HepG2 (cell line): Measurements from ENCODE around the gene ISLR. TPM values are rescaled to one million over a fixed set of nuclear protein-coding genes. Genes with fewer than 3 reads are reported as not detected.

ENCODE experiments used
- ATAC-seq: fragments of 200-7000 bp; cut with Tn5 transposase; 3 replicates; pipeline ENCODE4 v1.9.1; 2020; ENCODE audit warnings: mild to moderate bottlenecking, moderate library complexity
- BruUV-seq: library from RNA; stranded (reverse); fragments of 400-500 nt; replicated peaks from 2 replicates; lab custom pipeline; 2021; lab: Mats Ljungman, UMichigan
- CTCF ChIA-PET: fragments of 300-600 bp; formaldehyde crosslinking; extraction: SDS; loops from one replicate; lab custom pipeline; 2021; ENCODE audit warnings: low total read pairs, inconsistent platforms, low intra/inter-chr PET ratio; lab: Yijun Ruan, JAX
- POLR2A ChIA-PET: fragments of 350-600 bp; sonication (Branson Sonifier 250); formaldehyde crosslinking; loops from one replicate; lab custom pipeline; 2020; ENCODE audit warnings: antibody characterized with exemption, inconsistent platforms; lab: Yijun Ruan, JAX
- DNase-seq: peaks from one replicate; pipeline ENCODE4 v3.0.0-alpha.2; 2015; ENCODE audit warnings: low spot score
- FAIRE-seq: peaks from 3 replicates; lab custom pipeline; 2011; peaks lifted over from hg19 to GRCh38; lab: Jason Lieb, UNC
- H2AFZ ChIP-seq: one replicate; pipeline ENCODE4 v1.6.1; 2011; ENCODE audit warnings: low read length, inconsistent platforms
- H3K27ac ChIP-seq: fragments of 300-600 bp; 3 replicates; pipeline ENCODE4 v1.8.0; 2011; ENCODE audit warnings: mixed run types, mild to moderate bottlenecking, mixed read lengths, low read length, inconsistent platforms; ENCODE audit not compliant: insufficient read depth; ENCODE audit errors: extremely low read length
- H3K27me3 ChIP-seq, 2 experiments: fragments of 200-600 bp in 1 of 2; 2 replicates in 1 of 2; 3 replicates in 1 of 2; pipeline versions ENCODE4 v1.6.0 to v1.8.0; 2011; ENCODE audit warnings: low read length in 2 of 2, mild to moderate bottlenecking in 2 of 2, moderate library complexity in 2 of 2, inconsistent platforms in 1 of 2; ENCODE audit not compliant: insufficient read depth in 2 of 2, control insufficient read depth in 1 of 2
- H3K36me3 ChIP-seq, 2 experiments: fragments of 200-600 bp in 1 of 2; replicated peaks in 1 of 2; 2 replicates in 1 of 2; 3 replicates in 1 of 2; pipeline versions ENCODE4 v1.5.1 to v1.8.0; 2011; ENCODE audit warnings: low read length in 2 of 2, inconsistent platforms in 1 of 2; ENCODE audit not compliant: insufficient read depth in 2 of 2, control insufficient read depth in 1 of 2
- H3K4me1 ChIP-seq: 2 replicates; pipeline ENCODE4 v1.5.1; 2012; ENCODE audit warnings: low read length, inconsistent platforms; ENCODE audit not compliant: insufficient read depth
- H3K4me2 ChIP-seq: 2 replicates; pipeline ENCODE4 v1.6.0; 2011; ENCODE audit warnings: low read depth, low read length, inconsistent platforms
- H3K4me3 ChIP-seq, 3 experiments: fragments of 200-600 bp in 1 of 3; sonication (generic), shearing (Covaris generic) in 1 of 3; replicated peaks in 1 of 3; 2 replicates each; pipeline ENCODE4 v1.5.1; 2011 to 2016; ENCODE audit warnings: low read length in 3 of 3, inconsistent platforms in 2 of 3, low read depth in 2 of 3, mild to moderate bottlenecking in 2 of 3, control low read depth in 1 of 3, mixed read lengths in 1 of 3; ENCODE audit not compliant: insufficient read depth in 1 of 3
- H3K79me2 ChIP-seq: one replicate; pipeline ENCODE4 v1.6.1; 2011; ENCODE audit warnings: low read length, inconsistent platforms; ENCODE audit not compliant: insufficient read depth
- H3K9ac ChIP-seq: 2 replicates; pipeline ENCODE4 v1.6.0; 2011; ENCODE audit warnings: mild to moderate bottlenecking, low read depth, low read length, inconsistent platforms; ENCODE audit not compliant: insufficient read depth
- H3K9me3 ChIP-seq: 2 replicates; pipeline ENCODE4 v1.5.1; 2012; ENCODE audit warnings: mild to moderate bottlenecking, low read length
- H4K20me1 ChIP-seq: 2 replicates; pipeline ENCODE4 v1.6.0; 2011; ENCODE audit warnings: inconsistent platforms, mild to moderate bottlenecking, low read length, moderate library complexity; ENCODE audit not compliant: insufficient read depth
- CREB1 ChIP-seq, 2 experiments: fragments of 450-650 bp in 1 of 2; IDR thresholded peaks; 2 replicates each; pipeline ENCODE4 v1.6.1; 2016 to 2017; ENCODE audit warnings: control low read depth in 1 of 2, mild to moderate bottlenecking in 1 of 2, missing compliant biosample characterization in 1 of 2, missing genetic modification characterization in 1 of 2
- NCOR1 ChIP-seq: fragments of 200-600 bp; sonication (generic); IDR thresholded peaks from 2 replicates; pipeline ENCODE4 v1.7.0; 2017; ENCODE audit warnings: antibody characterized with exemption, low read length, borderline replicate concordance
- RAD51 ChIP-seq: fragments of 450-650 bp; IDR thresholded peaks from 2 replicates; pipeline ENCODE4 v1.6.1; 2016; ENCODE audit warnings: borderline replicate concordance
- ZNF550 ChIP-seq: sonication (generic); formaldehyde crosslinking; IDR thresholded peaks from 2 replicates; pipeline ENCODE4 v1.4.0; 2020; ENCODE audit warnings: mild to moderate bottlenecking, missing genetic modification reagents, borderline replicate concordance
- ZNF768 ChIP-seq: sonication (generic); formaldehyde crosslinking; IDR thresholded peaks from 2 replicates; pipeline ENCODE4 v1.4.0; 2020; ENCODE audit warnings: missing genetic modification reagents
- WGBS: methylation state at CpG from one replicate; pipeline ENCODE4 v1.1.6; 2017; ENCODE audit warnings: low lambda C conversion rate; 5-methylcytosine and 5-hydroxymethylcytosine counted together
- in situ Hi-C: cut with HindIII; loops from 2 replicates; pipeline ENCODE4 v1.10.0; 2017; ENCODE audit warnings: low pct_unique_long_range_greater_than_20kb; ENCODE audit not compliant: extremely low pct_ligation_motif_present
- intact Hi-C: fragments of 100-400 bp; cut with micrococcal nuclease; formaldehyde crosslinking; loops from one replicate; pipeline ENCODE4 v1.10.0; 2022; ENCODE audit not compliant: unreplicated experiment
- polyA plus RNA-seq, 8 experiments: library from polyadenylated mRNA; depleted of rRNA in 3 of 8; stranded (reverse) in 7 of 8; unstranded in 1 of 8; fragments of >200 nt; fragmentation: Illumina TruSeq in 4 of 8; extraction: Trizol in 4 of 8; gene quantifications; 2 replicates each; pipeline versions ENCODE4 v1.2.1 to v1.2.3, GENCODE V29; 2011 to 2016; ENCODE audit warnings: low read depth in 4 of 8, missing spikeins in 1 of 8, mixed read lengths in 1 of 8; ENCODE audit not compliant: insufficient read depth in 1 of 8
- total RNA-seq, 5 experiments: library from RNA; depleted of rRNA; stranded (reverse); fragments of >200 nt; fragmentation: Illumina TruSeq; extraction: Trizol; gene quantifications; 2 replicates each; pipeline ENCODE4 v1.2.3, GENCODE V29; 2016; ENCODE audit warnings: low read depth in 1 of 5
- TF ChIP-seq, protein P1 (sequence below): sonication (generic); formaldehyde crosslinking; IDR thresholded peaks from 2 replicates; pipeline ENCODE4 v1.9.0; 2022; ENCODE audit warnings: low read depth, missing genetic modification reagents

The ISLR gene
- total and polyA plus RNA-seq, 2 of the 13 experiments (the other 11 are each of a cell fraction or from before 2014, with no cell fraction given): not detected

DNA sequence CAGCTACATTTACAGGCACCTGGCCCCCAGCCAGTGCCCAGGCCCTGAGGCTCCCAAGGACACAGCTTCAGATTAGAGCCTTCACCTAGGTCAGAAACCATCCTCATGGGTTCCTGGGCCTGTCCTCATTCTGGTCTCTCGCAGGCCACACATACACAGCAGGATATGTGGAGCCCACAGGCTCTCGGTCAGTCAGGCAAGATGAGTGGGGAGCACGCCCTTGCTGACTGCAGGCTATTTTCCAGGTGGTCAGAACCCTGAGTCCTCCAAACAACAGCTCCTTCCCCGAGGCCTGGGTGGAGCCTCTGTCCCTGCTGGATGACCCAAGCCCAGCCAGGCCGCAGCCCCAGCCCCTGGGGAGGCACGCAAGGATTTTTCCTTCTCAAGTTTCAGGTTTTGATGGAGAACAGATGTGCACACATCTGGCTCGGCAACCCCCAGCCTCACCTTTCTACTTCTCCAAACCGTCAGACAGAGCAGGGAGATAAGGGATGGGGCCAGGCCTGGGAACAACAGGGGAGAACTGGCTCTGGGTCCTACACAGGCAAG, 27.4 kb downstream of the ISLR start:
- CTCF ChIA-PET: no interaction called here
- no peak for FAIRE-seq
- no peak for ATAC-seq
- no peak overlapping the region for H3K4me2 ChIP-seq
- H2AFZ ChIP-seq: no peak overlapping the region
- no TSS peak for BruUV-seq
- 0 out of 2 replicates have a peak, but pooled peaks cover 2% of the 10 kb centered on the region for H4K20me1 ChIP-seq
- no peak overlapping the region for H3K4me3 ChIP-seq
- no peak for DNase-seq
- H3K4me1 ChIP-seq: 0 out of 2 replicates have a peak, but pooled peaks cover 31% of the 10 kb centered on the region
- 52% methylated on average over 3 of the region's 8 CpGs for WGBS
- POLR2A ChIA-PET: no interaction called here
- H3K27ac ChIP-seq: no peak overlapping the region
- intact Hi-C loops (no loop called here), in situ Hi-C loops (no loop called here)
- H3K9ac ChIP-seq: no peak overlapping the region
- TF ChIP-seq ZNF550 (CRISPR knock-in tag): no peak
- TF ChIP-seq, protein P1, sequence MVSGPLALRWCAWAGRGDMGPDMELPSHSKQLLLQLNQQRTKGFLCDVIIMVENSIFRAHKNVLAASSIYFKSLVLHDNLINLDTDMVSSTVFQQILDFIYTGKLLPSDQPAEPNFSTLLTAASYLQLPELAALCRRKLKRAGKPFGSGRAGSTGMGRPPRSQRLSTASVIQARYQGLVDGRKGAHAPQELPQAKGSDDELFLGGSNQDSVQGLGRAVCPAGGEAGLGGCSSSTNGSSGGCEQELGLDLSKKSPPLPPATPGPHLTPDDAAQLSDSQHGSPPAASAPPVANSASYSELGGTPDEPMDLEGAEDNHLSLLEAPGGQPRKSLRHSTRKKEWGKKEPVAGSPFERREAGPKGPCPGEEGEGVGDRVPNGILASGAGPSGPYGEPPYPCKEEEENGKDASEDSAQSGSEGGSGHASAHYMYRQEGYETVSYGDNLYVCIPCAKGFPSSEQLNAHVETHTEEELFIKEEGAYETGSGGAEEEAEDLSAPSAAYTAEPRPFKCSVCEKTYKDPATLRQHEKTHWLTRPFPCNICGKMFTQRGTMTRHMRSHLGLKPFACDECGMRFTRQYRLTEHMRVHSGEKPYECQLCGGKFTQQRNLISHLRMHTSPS: no peak
- TF ChIP-seq RAD51: no peak
- H3K27me3 ChIP-seq: peaks cover 7 to 23% of the 10 kb centered on the region in 2 experiments
- H3K79me2 ChIP-seq: no peaks in the 10 kb centered on the region
- H3K36me3 ChIP-seq: no peaks in the 10 kb centered on the region
- H3K9me3 ChIP-seq: no peaks in the 10 kb centered on the region

DNA sequence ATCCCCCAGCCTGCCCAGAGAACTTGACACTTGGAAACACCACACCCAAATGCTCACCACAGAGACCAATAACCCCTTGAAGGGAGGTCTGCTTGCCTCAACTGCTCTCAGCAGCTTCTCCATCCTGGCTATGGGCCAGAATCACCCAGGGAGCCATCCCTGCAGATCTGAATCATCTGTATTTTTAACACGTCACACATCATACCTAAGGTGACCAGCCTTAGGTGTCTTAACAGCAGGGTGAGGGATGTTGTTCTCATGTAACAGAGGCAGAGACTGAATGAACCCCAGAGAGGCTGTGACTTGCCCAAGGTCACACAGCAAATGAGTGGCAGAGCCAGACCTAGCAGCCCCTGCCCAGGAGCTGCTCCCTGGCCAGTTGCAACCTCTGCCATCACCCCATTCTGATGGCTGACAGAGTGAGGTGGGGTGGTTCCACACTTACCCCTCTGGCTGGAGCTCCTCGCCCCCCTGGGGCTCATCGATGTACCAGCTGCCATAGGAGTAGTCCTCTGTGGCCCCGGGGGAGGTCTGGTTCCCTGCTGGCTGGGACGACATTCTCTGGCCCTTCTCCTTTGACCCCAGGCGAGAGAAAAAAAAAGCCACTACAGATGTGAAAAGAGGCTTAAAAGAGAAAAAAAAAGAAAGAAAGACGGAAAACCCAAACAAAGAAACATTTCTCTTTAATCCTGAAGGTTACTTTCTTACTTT, 28.4 kb downstream of the ISLR start:
- no TSS peak for BruUV-seq
- H3K4me2 ChIP-seq: no peak overlapping the region
- WGBS: 30% methylated on average over 7 of the region's 7 CpGs
- H2AFZ ChIP-seq: no peak overlapping the region
- FAIRE-seq (no peak), ATAC-seq (no peak)
- POLR2A ChIA-PET: no interaction called here
- CTCF ChIA-PET: no interaction called here
- H3K79me2 ChIP-seq: no peaks in the 10 kb centered on the region
- no peak overlapping the region for H3K9ac ChIP-seq
- in situ Hi-C loops: no loop called here
- H3K27ac ChIP-seq: no peak overlapping the region
- H3K4me1 ChIP-seq: 0 out of 2 replicates have a peak, but pooled peaks cover 24% of the 10 kb centered on the region
- H3K9me3 ChIP-seq: no peaks in the 10 kb centered on the region
- 0 out of 2 replicates have a peak, but pooled peaks cover 2% of the 10 kb centered on the region for H4K20me1 ChIP-seq
- no peak overlapping the region for H3K4me3 ChIP-seq
- TF ChIP-seq ZNF768 (CRISPR knock-in tag): peak; percentile 66; the same call in 1 of the 2 replicates
- 0 out of 2 replicates have a peak, but pooled peaks have one; percentile 4 for TF ChIP-seq CREB1 (IDR thresholded peaks at IDR 0.05)
- TF ChIP-seq CREB1 (CRISPR knock-in tag; IDR thresholded peaks at IDR 0.05): no peak
- TF ChIP-seq NCOR1: no peak
- TF ChIP-seq, all 625 proteins: peak for 2
- Histone ChIP-seq H3K36me3 (no peaks in the 10 kb centered on the region), H3K27me3 (peaks cover 7 to 23% of the 10 kb centered on the region in 2 experiments)
- DNase-seq: no peak
- intact Hi-C loops: no loop called here
